HCT116 (cell line): Measurements from ENCODE around the gene ETHE1. TPM values are rescaled to one million over a fixed set of nuclear protein-coding genes. Genes with fewer than 3 reads are reported as not detected.

Experiments
- ATAC-seq: fragments of 200-7000 bp; cut with Tn5 transposase; 2 replicates; pipeline ENCODE4 v1.9.1; 2020; ENCODE audit warnings: mild to moderate bottlenecking, moderate library complexity
- BruUV-seq: library from RNA; stranded (reverse); fragments of 400-500 nt; replicated peaks from 2 replicates; lab custom pipeline; 2021; lab: Mats Ljungman, UMichigan
- CTCF ChIA-PET: fragments of 300-600 bp; sonication (Branson Sonifier 250); formaldehyde crosslinking; loops from one replicate; lab custom pipeline; 2021; ENCODE audit warnings: antibody characterized with exemption; lab: Charles Lee
- POLR2A ChIA-PET: fragments of 300-600, 350-600 bp; sonication (Branson Sonifier 250); formaldehyde crosslinking; loops from one replicate; lab custom pipeline; 2021; ENCODE audit warnings: antibody characterized with exemption; lab: Charles Lee
- RAD21 ChIA-PET, 2 experiments: fragments of 300-600 bp; sonication (Branson Sonifier 250); formaldehyde crosslinking; loops; one replicate each; lab custom pipeline; 2023; ENCODE audit warnings: low total read pairs in 2 of 2; ENCODE audit not compliant: uncharacterized antibody in 2 of 2, unreplicated experiment in 2 of 2, low non-redundant PET in 1 of 2; lab: Charles Lee
- DNase-seq: peaks from one replicate; pipeline ENCODE4 v3.0.0-alpha.2; 2010; ENCODE audit warnings: low read depth, low spot score
- H2AFZ ChIP-seq: fragments of 200-600 bp; shearing (Covaris generic), sonication (generic); 2 replicates; pipeline ENCODE4 v1.6.1; 2017; ENCODE audit warnings: low read depth, mixed run types, mixed read lengths, antibody characterized with exemption, low read length; ENCODE audit not compliant: poor library complexity, severe bottlenecking
- H3K27ac ChIP-seq: 2 replicates; pipeline ENCODE4 v1.5.1; 2012; ENCODE audit warnings: low read depth, low read length
- H3K27me3 ChIP-seq: fragments of 200-600 bp; sonication (generic); 2 replicates; pipeline ENCODE4 v1.6.1; 2016; ENCODE audit warnings: mixed run types, low read length, mixed read lengths; ENCODE audit not compliant: insufficient read depth
- H3K36me3 ChIP-seq, 2 experiments: fragments of 200-500 bp in 1 of 2; fragments of 200-600 bp in 1 of 2; sonication (Bioruptor generic) in 1 of 2; sonication (generic) in 1 of 2; 2 replicates each; pipeline versions ENCODE4 v1.5.1 to v1.6.1; 2014 to 2016; ENCODE audit warnings: low read length in 2 of 2, inconsistent platforms in 1 of 2, mixed read lengths in 1 of 2, mixed run types in 1 of 2; ENCODE audit not compliant: insufficient read depth in 2 of 2, control insufficient read depth in 1 of 2
- H3K4me1 ChIP-seq, 2 experiments: fragments of 200-600 bp in 1 of 2; sonication (generic) in 1 of 2; 2 replicates each; pipeline versions ENCODE4 v1.5.1 to v1.6.1; 2012 to 2017; ENCODE audit warnings: low read length in 2 of 2, inconsistent platforms in 1 of 2, mild to moderate bottlenecking in 1 of 2, mixed read lengths in 1 of 2, mixed run types in 1 of 2, moderate library complexity in 1 of 2; ENCODE audit not compliant: insufficient read depth in 2 of 2, control insufficient read depth in 1 of 2
- H3K4me2 ChIP-seq: fragments of 200-600 bp; sonication (generic); 2 replicates; pipeline ENCODE4 v1.6.1; 2017; ENCODE audit warnings: mixed run types, low read length, mixed read lengths
- H3K4me3 ChIP-seq, 2 experiments: fragments of 200-600 bp in 1 of 2; sonication (generic) in 1 of 2; replicated peaks in 1 of 2; 2 replicates each; pipeline ENCODE4 v1.5.1; 2011 to 2016; ENCODE audit warnings: low read length in 2 of 2, control low read depth in 1 of 2, low read depth in 1 of 2, mild to moderate bottlenecking in 1 of 2, mixed read lengths in 1 of 2, mixed run types in 1 of 2
- H3K79me2 ChIP-seq: fragments of 200-600 bp; sonication (generic); 2 replicates; pipeline ENCODE4 v1.6.1; 2017; ENCODE audit warnings: mild to moderate bottlenecking, mixed run types, low read length, moderate library complexity, mixed read lengths; ENCODE audit not compliant: insufficient read depth
- H3K9ac ChIP-seq: fragments of 200-600 bp; sonication (generic); 2 replicates; pipeline ENCODE4 v1.6.1; 2016; ENCODE audit warnings: low read length, mixed read lengths
- H3K9me2 ChIP-seq: fragments of 200-600 bp; sonication (generic), shearing (Covaris generic); 2 replicates; pipeline ENCODE4 v1.6.1; 2017; ENCODE audit warnings: mixed run types, mild to moderate bottlenecking, moderate library complexity; ENCODE audit not compliant: insufficient read depth
- H3K9me3 ChIP-seq, 2 experiments: fragments of 200-500 bp in 1 of 2; fragments of 200-600 bp in 1 of 2; sonication (Bioruptor generic) in 1 of 2; sonication (generic) in 1 of 2; 2 replicates each; pipeline ENCODE4 v1.6.1; 2014 to 2017; ENCODE audit warnings: low read length in 2 of 2, mixed read lengths in 2 of 2, inconsistent platforms in 1 of 2, low read depth in 1 of 2, mild to moderate bottlenecking in 1 of 2, mixed run types in 1 of 2, moderate library complexity in 1 of 2; ENCODE audit not compliant: control insufficient read depth in 1 of 2, insufficient read depth in 1 of 2
- H4K20me1 ChIP-seq: fragments of 200-600 bp; sonication (generic), shearing (Covaris generic); 2 replicates; pipeline ENCODE4 v1.6.1; 2017; ENCODE audit warnings: mixed run types, mild to moderate bottlenecking, moderate library complexity; ENCODE audit not compliant: insufficient read depth
- ELF1 ChIP-seq: IDR thresholded peaks from 2 replicates; pipeline ENCODE4 v1.6.1; 2012; ENCODE audit warnings: low read depth, borderline replicate concordance
- FOSL1 ChIP-seq: IDR thresholded peaks from 2 replicates; pipeline ENCODE4 v1.6.1; 2012; ENCODE audit warnings: low read depth
- JUND ChIP-seq: IDR thresholded peaks from 2 replicates; pipeline ENCODE4 v1.6.1; 2012
- POLR2AphosphoS5 ChIP-seq: IDR thresholded peaks from 2 replicates; pipeline ENCODE4 v1.6.1; 2011; ENCODE audit warnings: mild to moderate bottlenecking, low read depth, low read length, moderate library complexity
- TCF7L2 ChIP-seq: IDR thresholded peaks from 2 replicates; pipeline ENCODE4 v1.7.0; 2011; ENCODE audit warnings: borderline replicate concordance, inconsistent platforms; ENCODE audit not compliant: insufficient read depth, insufficient read length; ENCODE audit errors: extremely low read depth
- intact Hi-C: fragments of 100-400 bp; cut with micrococcal nuclease; formaldehyde crosslinking; loops from 2 replicates; pipeline ENCODE4 v1.10.0; 2022
- total RNA-seq: library from RNA; stranded (reverse); gene quantifications from one replicate; pipeline ENCODE4 v1.2.1, GENCODE V29; 2021; ENCODE audit not compliant: unreplicated experiment

ETHE1 gene
- total RNA-seq, 1 experiment from 2014 or later = 64.3 TPM

GRCh38 chr19:43505186-43505456 lies 21.9 kb downstream of the ETHE1 start (continued):
- TF ChIP-seq JUND = no peak
- TF ChIP-seq ELF1 = no peak
- no peak for TF ChIP-seq FOSL1

GRCh38 chr19:43504426-43505185 lies 22.4 kb downstream of the ETHE1 start, which contains the start of gene PHLDB3:
TSS of gene PHLDB3 (minus strand) at chr19:43504746. CDS start at chr19:43504118, 628 bp downstream.
- Histone ChIP-seq H2AFZ (peak within 1 kb of the TSS; percentile 68), H3K27me3 (no peaks in the 10 kb centered on the region), H3K4me3 (peak within 1 kb of the TSS; percentile 84 to 87), H3K4me2 (peak within 1 kb of the TSS; percentile 100), H3K4me1 (peaks cover 9 to 20% of the 10 kb centered on the region in 2 experiments; a peak in 3 of 4 replicates), H3K36me3 (peaks cover 4 to 5% of the 10 kb centered on the region in 2 experiments; a peak in 3 of 4 replicates), H3K9me3 (no peaks in the 10 kb centered on the region), H3K27ac (peak within 1 kb of the TSS; percentile 64), H4K20me1 (no peaks in the 10 kb centered on the region), H3K9ac (peak within 1 kb of the TSS; percentile 83), H3K9me2 (no peaks in the 10 kb centered on the region), H3K79me2 (no peaks in the 10 kb centered on the region)
- ATAC-seq (peak; percentile 63), DNase-seq (no peak)
- no TSS peak for BruUV-seq
- RAD21 ChIA-PET = interaction anchor here (0.6 to 1.3 kb wide), 4 partner anchors 41 to 58 kb away, joined by 3 to 4 read pairs (median 4); no protein-coding TSS in a partner anchor
- no peak for TF ChIP-seq TCF7L2
- peak; percentile 2; the same call in 1 of the 2 replicates for TF ChIP-seq POLR2AphosphoS5
- intact Hi-C loops = no loop called here
- POLR2A ChIA-PET = interaction anchor here (0.7 to 1.0 kb wide), 5 partner anchors 14 to 92 kb away, joined by 3 to 4 read pairs (median 3); partner anchors contain the start of genes IRGQ and ZNF576
- CTCF ChIA-PET = interaction anchor here (1.0 to 2.8 kb wide), 3 partner anchors 15 to 57 kb away, joined by 4 to 20 read pairs (median 6); no protein-coding TSS in a partner anchor
